Measurements from ENCODE around the gene CLSTN2.

Gene CLSTN2

DNA sequence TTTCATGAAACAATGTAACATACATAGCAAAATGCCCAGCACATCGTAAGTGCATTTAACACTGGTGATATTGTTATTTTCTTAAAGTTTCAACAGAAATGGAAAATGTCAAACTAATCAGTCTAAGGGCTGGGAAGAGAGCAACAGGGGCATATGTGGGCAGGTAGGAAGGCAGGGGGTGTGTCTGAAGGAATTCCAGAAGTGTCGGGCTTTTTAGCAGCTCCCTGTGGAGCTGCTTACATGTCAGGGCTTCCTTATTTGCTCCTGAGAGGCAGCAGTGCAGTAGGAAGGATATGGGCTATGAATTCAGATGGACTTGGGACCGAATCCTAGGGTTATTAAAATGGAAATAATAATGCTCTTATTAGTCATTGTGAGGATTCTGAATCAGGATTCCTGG, 311.6 kb downstream of the CLSTN2 start:
- DNase-seq = no peak

- no peak for DNase-seq
Measured at GRCh38 chr3:140247775-140248174, 312.8 kb downstream of the CLSTN2 start.

GRCh38 chr3:140249188-140249587, 314.2 kb downstream of the CLSTN2 start:
- DNase-seq = no peak

DNA sequence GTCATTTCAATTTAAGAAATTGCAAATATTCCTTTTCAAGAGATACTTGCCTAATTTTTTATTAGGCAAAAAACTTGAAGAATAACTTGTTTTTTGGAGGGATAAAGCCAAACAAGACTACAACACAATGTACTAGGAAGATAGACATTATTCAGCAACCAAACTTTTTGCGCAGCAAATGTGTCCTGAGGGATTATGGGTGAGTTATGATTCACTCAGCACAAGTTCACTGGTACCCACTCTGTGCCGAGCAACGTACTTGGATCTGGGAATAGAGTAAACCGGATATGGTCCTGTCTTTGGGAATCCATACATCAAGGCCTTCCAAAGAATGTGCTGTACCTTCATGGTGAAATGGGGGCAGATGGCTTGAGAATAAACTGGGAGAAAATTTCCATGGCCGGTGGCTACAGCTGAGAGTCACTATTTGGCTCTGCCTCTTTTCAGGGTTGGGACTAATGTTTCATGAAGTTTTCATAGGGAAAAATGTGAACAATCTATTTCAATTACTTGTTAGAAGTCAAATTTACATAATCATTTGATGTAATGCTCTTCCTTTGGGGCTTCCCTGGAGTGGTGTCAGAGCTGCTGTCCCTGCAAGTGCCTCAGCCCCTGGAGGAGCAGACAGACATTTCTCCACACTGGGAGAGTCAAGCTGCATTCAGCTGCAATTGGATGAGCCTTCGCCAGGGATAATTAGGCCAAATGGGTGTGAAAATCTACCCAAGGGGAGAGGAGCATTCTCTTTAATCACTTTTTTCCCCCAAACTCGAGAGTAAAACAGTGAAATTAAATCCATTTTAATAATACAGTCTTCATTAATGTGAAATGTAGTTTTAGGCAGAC, 315.2 kb downstream of the CLSTN2 start:
- DNase-seq = no peak

DNA sequence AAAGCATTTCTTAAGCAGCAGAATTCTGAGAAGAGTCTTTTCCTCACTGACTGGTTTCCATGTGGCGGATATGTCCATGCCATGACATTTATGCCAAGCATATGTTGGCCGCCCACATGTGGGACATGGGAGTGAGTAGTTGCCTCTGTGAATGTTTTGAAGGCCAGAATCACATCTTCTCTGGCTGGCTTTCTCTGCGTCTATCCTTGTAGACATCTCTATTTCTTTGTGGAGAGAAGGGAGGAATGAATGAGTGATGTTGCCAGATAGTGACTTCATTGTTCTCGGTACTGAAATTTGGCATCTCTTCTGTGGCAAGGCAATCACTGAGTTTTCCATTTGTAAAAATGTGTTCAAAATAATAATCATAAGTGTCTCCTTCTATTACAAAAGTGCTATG, 316.0 kb downstream of the CLSTN2 start:
- no peak for DNase-seq

DNA sequence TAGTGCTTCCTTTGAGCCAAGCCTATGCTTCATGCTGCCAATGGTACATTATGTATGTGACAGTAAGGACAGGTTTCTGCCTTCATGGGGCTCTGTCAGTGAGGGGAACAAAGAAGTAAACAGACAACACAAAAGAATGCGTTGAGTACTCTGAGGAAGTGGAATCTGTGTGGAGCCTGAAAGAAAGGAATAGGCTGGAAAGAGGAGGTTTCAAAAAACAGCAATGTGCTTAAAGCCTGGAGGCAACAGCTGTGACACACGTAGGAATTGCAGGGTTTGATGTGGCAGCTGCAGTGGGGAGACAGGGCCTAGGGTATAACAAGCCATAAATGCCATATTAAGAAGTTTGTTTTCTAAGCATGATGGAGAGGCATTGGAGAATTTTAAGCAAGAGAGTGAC, 316.7 kb downstream of the CLSTN2 start:
- no peak for DNase-seq

DNA sequence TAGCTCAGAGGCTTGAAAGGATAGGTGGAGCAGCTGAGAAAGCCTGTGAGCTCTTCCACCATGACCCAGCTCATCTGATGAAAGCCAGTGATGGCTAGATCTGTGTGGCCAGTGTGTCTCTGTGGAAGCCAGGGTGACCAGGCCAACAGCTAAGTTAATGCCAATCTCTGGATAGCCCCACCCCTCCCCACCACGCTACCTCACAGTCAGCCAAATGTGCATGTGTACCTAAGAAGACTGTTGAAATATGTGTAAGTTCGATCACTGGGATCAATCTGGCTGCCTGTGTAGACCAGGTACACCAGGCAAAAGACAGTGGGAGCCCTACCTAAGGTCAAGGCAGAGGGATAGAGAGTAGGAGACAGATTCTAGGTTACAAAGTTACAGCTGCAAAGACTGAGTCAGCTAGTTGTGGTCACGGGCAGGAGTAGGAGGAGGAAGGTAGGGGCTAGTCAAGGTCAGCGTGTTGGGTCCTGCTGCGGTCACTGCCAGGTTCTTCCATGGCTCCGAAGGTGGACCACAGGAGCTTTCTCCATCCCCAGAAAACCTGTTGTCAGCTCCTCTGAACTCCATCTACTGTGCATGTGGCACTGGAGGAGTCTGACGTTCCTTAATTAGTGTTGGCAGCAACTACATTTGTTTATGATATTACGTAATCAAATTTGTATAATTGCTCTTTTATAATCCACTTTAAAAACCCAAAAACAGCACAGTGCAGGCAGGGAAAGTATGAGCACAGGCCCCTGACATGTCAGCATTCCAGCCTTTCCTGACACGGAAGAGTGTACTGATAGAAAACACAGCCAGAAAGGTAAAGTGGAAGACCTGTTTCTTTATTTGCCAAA, 318.0 kb downstream of the CLSTN2 start:
- DNase-seq = no peak

- DNase-seq = no peak
Measured at GRCh38 chr3:140258222-140258724, 323.3 kb downstream of the CLSTN2 start.

DNA sequence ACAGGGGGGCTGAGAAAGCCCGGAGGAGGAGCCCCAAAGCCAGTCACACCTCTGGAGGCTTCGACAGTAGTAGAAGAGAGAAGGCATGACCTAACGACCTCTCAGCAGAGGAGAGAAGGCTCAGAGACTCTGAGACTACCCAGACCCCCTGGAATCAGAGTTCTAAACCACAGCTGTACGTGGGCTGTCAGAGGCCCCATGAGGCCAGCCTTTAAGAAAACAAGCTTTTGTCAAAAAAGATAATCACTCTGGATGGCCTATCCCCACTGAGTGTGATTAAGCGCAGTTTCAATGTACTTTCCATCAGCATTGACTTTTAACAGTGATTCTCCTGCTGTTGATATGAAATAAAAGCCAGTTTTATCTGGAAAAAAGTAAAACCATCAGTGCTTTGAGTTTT, 330.3 kb downstream of the CLSTN2 start:
- no peak for DNase-seq

- DNase-seq = no peak
Measured at GRCh38 chr3:140268103-140268502, 333.1 kb downstream of the CLSTN2 start.

DNA sequence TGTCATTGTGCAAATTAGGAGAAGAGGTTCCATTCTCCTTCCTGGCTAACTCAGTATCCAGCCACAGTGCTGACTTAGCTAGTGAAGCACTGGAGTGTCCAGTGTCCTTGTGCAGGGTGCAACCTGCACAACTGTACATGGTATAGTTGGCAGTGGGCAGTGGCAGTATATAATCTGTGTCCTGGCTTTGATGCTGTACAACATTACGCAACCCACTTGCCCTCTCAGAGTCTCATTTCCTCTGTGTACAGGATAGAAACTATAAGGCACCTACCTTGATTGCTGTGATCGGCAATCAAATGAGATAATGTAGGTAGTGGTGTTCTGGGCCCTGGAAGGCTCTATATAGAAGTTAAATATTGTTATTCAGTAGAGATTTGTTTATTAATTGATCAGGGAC, 333.6 kb downstream of the CLSTN2 start:
- no peak for DNase-seq

DNA sequence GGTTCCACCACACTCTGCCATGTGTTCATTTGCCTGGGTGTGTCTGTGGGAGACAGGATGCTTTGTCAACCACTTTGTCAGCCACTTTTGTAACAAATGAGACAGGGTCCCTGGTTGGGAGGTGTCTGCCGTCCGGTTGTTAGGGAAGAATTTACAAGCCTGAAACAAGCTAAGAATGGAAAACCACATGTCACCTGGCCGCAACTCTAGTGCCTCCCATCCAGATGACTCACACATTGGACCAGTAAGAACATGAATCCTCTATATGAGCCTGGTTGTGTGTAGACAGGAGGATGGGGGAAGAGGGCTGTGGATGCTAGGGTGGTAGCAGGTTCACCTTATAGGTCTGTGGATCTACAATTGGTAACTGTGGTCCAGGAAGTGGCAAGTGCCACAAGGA, 335.3 kb downstream of the CLSTN2 start:
- DNase-seq = no peak

DNA sequence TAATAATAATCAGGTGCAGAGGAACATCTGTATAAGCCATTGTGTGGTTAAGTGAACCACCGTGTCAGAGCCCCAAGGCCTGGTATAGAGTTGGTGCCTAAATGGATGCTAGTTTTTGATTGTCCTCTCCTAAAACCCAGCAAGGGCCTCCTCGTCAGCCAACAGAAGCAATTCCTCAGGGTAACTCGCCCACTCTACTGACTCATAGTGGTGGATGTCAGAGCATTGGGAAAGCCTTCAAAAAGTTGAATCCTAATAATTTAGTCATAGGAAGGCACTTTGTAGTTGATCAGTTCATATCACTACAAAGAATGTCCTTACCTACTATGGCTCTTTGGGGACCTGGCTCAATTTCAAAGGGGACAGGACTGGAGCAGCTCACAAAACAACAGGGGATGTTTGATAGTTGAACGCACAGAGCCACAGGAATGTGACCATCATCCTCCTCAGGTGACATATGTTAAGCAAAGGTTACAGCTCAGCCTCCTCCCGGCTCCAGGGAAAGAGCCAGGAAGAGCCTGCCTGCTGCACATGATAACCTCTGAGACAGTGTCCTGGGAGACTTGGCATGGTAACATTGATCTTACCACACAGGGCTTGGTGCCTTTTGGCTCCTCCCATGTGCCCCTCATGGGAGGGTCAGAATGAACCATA, 338.7 kb downstream of the CLSTN2 start:
- no peak for DNase-seq

DNA sequence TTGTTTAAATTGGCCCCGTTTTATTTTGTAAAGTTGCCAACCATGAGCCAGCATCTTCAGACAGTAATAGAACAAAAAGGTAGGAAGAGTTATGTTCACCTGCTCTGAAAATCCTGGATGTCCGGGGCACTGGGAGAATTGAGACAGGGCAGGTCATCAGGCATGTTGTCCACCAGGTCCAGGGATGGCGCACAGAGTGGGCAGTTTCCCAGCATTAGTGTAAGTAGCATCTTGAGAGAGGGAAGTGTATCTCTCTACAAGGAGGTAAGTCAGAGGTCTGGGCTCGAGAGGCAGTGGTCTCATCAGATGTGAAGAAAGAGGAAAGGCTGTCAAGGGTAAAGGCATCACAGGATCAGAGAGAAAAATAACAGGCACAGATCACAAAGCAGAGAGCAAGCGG, 339.4 kb downstream of the CLSTN2 start:
- no peak for DNase-seq

GRCh38 chr3:140276703-140277102, 341.7 kb downstream of the CLSTN2 start:
- no peak for DNase-seq

GRCh38 chr3:140277886-140278285, 342.9 kb downstream of the CLSTN2 start:
- DNase-seq = no peak

GRCh38 chr3:140284372-140284771, 349.4 kb downstream of the CLSTN2 start:
- DNase-seq = no peak

DNA sequence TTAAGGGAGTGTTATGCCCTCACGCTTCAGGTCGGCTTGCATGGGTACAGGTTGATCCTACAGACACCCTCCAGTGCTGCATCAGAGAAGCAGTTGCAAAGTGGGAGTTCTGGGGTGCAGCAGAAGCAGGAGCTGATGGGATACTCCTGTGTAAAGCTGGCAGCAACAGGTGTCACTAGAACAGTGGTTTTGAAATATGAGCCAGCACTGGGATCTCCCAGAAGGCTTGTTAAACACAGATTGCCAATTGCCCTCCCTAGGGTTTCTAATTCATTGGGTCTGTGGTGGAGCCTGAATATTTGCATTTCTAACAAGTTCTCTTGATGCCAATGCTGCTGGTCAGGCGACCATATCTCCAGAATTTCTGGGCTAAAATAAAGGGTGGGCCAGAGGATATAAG, 350.4 kb downstream of the CLSTN2 start:
- no peak for DNase-seq

DNA sequence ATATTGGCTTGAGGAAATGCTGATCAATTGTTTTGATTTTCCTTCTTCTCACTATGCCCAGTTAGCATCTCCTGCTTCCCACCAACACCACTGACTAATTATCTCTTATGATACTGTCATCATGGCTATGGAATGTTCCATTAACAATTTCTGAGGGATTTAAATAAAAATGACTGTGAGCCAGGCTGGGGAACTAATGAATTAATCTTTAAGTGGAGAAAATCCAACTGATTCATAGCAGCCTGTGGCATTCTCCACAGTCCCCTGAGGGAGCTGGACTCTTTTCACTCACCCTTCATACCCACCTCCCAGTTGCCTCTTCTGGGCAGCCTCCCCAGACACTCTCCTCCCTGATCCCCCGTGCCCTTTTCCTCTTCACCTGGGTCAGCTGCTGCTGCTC, 353.6 kb downstream of the CLSTN2 start:
- DNase-seq = no peak

GRCh38 chr3:140290105-140290504, 355.1 kb downstream of the CLSTN2 start:
- no peak for DNase-seq

DNA sequence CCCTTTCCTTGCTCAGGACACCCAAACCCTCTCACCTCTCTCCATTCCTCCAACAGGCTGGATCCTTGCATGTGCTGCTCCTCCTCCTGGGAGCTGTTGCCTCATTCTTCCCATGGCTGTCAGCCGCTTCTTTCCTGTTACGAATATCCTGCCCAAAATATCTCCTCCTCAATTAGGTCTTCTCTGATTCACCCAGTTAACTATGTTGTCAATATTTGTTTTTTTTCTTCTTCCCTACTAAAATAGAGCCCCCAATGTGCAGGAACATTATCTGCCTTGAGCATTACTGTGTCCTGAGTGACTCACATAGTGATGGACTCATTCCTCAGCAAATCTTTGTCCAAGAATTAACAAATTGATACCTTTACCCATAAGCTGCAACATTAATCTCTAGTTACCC, 357.2 kb downstream of the CLSTN2 start:
- DNase-seq = no peak

DNA sequence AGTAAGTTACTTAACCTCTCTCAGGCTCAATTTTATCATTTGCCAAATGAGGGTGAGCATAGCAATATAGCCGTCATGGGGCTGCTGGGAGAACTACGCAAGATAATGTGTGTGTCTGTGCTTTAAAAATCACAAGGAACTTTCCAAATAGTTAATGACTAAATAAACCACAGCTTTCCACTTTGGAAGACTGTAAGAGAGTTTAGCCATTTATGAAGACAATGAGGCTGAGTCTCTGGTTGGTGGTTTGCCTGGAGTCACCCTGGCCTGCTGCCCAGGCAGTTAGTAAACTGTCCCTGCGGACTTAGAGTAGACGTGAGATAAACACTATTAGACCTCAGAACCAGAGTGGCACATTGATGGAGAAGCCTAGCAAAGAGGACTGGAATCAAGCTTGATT, 357.7 kb downstream of the CLSTN2 start:
- no peak for DNase-seq

DNA sequence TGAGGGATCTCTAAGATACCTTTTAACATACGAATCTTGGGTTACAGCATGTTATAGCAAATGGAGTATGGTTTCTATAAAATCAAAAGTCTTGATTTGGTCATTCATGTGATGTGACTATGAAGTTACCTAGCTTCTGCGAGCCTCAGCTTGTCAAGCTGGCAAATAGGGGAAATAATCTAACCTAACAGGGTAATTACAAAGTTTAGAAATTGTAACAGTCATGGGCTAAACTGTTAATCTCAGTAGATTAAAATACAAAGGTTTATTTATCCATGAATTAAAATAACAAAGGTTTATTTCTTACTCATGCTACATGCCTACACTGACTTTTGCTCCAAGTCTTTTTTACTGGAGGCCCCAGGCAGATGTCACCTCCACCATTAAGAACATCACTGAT, 359.1 kb downstream of the CLSTN2 start:
- DNase-seq = no peak
